Esophagus mucosa (tissue), 1 donor: ENCODE data around the gene SYNGR3. TPM values are rescaled to one million over a fixed set of nuclear protein-coding genes. Genes with fewer than 3 reads are reported as not detected.
A peak's percentile ranks its signal among the peaks of the same experiment; 100 is the strongest.
"Not testable (repeated sequence)": the region's sequence is repeated elsewhere in the genome, so short reads cannot be mapped to it uniquely, and the experiment has no call there.

ENCODE experiments used
- ATAC-seq: fragments of 200-7000 bp; cut with Tn5 transposase; one replicate; pipeline ENCODE4 v1.9.1; 2020
- total RNA-seq: library from RNA; stranded (reverse); gene quantifications from one replicate; pipeline ENCODE4 v1.2.4, GENCODE V29; 2023
- donor health status: DM: yes; HTN: yes; CAD: no.

The SYNGR3 gene
- total RNA-seq, 1 donor from 2014 or later = 0.16 TPM

DNA sequence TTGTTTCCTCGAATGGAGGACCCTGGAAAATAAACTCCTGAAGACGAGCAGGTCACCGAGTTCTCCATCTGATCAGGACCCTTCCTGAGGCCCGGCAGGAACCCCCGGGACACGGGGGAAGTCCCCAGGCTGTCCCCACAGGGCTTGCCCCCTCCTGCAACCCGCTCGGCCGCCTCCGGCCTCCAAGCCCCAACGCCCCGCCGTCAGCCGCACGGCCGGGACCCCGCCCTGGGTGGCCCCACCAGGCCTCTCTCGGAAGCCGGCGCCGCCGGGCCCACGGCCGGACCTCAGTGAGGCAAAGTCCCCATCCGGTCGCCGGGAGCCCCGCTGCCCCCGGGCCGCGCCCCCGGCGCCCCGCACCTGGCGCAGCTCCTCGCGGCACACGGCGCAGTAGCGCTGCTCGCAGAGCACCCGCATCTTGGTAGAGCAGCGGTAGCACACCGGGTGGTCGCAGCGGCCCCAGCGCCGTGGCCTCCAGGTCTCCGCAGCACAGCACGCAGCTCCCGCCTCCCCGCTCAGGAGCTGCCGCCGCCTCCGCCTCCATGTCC, 19.5 kb downstream of the SYNGR3 start:
- peak; percentile 6 for ATAC-seq

DNA sequence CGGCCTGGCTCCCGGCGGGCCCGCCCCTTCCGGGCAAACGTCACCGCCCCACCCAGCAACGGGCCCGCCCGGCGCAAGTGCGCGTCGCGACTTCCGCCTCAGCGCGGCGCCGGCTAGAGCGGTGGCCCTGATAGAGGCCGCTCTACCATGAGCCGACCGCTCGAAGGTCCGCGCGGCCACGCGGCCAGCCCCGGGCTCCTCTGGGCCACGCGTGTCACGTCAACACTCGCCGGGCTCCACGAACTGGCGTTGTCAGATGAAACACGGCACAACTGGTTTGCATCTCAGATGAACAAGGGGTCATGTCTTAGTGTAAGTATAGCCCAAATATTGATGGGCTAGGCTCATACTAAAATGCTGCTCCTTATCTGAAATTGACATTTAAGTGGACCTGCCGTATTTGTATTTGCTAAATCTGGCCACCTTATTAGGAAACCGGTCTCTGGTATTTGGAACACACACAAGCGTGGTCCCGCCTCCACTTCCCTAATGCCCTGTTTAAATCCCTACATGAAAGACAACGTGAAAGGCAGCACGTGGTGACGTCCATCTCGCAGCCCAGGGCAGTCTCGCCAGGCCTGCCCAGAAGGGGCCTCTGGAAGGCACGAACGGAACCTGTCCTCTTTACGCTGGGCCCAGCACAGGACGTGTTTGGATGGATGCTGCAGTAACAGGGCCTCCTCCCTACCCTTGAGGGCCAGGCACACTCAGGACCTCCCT, 20.2 kb downstream of the SYNGR3 start, which contains the start of gene ZNF598:
ZNF598 (minus strand) TSS at position 31 of the 720 bp plus-strand sequence.
- ATAC-seq = peak; percentile 77

DNA sequence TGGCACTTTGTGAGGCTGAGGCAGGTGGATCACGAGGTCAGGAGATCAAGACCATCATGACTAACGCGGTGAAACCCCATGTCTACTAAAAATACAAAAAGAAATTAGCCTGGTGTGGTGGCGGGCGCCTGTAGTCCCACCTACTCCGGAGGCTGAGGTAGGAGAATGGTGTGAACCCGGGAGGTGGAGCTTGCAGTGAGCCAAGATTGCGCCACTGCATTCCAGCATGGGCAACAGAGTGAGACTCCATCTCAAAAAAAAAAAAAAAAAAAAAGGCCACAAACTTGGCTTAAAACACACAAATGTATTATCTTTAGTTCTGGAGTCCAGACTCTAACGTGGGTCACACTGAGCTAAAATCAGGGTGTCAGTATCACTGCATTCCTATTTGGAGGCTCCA, 22.0 kb downstream of the SYNGR3 start:
- not testable (repeated sequence) for ATAC-seq

DNA sequence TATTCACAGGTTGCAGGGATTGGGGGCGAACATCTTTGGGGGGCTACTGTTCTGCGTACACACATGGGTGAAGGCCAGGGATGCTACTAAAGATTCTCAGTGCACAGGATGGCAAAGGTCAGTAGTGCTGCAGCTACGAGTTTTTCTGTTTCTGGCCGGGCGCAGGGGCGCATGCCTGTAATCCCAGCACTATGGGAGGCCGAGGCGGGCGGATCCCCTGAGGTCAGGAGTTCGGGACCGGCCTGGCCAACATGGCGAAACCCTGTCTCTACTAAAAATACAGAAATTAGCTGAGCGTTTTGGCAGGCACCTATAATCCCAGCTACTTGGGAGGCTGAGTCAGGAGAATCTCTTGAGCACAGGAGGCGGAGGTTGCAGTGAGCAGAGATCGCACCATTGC, 23.8 kb downstream of the SYNGR3 start:
- no peak for ATAC-seq

DNA sequence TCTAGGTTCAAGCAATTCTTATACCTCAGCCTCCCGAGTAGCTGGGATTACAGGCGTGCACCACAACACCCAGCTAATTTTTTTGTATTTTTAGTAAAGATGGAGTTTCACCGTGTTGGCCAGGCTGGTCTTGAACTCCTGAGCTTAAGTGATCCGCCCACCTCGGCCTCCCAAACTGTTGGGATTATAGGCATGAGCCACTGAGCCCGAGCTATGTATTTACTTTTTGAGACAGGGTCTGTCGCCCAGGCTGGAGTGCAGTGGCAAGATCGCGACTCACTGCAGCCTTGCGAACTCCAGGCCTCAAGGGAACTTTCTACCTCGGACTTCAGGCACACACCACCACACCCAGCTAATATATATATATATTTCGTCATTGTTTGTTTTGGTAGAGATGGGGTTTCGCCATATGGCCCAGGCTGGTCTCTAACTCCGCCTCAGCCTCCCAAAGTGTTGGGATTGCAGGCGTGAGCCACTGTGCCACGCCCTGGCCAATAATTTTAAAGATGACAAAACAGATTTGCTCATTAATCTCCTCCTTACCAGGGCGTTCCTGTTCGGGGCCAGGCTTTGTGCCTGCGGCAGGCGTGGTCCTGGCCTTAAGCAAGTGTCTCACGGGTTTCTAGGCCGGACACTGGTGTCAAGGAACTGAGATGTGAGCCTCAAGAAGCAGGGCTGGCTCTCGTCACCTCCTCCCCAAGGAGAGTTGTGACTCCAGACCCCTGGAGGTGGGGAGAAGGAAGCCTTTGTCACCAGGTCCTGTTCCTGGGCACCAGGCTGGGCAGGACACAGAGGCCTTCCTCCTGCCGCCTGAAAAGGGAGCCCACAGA, 25.6 kb downstream of the SYNGR3 start:
- peak; percentile 90 for ATAC-seq

DNA sequence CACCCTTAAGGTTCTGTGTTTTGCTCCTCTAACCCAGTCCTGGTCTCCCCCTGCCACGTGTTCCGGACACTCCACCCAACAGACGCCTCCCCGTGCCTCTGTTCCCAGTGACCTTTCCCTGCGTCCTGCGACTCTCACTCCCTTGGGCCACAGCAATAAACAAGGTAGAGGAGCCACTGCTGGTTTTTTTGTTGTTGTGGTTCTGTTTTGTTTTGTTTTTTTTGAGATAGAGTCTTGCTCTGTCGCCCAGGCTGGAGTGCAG, 26.1 kb downstream of the SYNGR3 start:
- ATAC-seq = no peak

DNA sequence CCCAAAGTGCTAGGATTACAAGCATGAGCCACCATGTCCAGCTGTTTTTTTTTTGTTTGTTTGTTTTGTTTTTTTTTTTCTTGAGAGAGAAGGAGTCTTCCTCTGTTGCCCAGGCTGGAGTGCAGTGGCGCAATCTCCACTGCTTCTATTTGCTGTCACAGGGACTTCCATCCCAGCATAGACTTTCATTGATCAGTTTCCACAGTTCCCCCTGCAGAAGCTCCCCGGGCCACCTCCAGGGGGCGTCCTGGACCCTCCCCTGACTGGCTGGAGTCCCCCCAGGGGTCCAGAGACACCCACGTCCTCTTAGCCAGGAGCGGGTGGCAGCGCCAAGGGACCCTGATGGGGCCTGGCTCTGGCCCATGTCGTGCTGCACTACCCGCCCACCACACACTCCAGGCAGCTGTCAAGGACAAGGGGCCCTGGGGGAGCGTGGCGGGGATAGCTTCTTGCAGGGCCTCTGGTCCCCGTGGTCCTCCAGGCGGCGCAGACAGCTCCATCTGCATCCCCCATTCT, 26.7 kb downstream of the SYNGR3 start:
- ATAC-seq = no peak

DNA sequence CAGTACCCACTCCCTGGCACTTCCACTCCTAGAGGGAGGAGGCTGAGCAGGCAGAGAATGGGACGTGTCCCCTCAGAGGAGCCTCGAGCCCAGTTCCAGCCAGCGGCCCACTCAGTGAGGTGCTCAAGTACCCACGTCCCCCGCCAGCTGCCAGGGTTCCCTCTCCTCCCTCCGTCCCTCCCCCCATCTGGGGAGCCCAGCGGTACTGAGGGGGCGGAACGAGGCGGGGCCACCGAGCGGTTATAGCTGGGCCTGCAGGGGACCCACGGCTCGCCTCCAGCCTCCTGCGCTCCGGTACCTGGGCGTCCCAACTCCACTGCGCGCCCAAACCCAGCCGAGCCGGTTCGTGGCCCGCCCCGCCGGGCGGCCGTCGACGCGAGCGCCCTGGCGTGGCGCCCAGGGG, 29.7 kb downstream of the SYNGR3 start, which contains the start of gene NPW:
NPW (plus strand) TSS at position 268 of the 403 bp plus-strand sequence.
- no peak for ATAC-seq

DNA sequence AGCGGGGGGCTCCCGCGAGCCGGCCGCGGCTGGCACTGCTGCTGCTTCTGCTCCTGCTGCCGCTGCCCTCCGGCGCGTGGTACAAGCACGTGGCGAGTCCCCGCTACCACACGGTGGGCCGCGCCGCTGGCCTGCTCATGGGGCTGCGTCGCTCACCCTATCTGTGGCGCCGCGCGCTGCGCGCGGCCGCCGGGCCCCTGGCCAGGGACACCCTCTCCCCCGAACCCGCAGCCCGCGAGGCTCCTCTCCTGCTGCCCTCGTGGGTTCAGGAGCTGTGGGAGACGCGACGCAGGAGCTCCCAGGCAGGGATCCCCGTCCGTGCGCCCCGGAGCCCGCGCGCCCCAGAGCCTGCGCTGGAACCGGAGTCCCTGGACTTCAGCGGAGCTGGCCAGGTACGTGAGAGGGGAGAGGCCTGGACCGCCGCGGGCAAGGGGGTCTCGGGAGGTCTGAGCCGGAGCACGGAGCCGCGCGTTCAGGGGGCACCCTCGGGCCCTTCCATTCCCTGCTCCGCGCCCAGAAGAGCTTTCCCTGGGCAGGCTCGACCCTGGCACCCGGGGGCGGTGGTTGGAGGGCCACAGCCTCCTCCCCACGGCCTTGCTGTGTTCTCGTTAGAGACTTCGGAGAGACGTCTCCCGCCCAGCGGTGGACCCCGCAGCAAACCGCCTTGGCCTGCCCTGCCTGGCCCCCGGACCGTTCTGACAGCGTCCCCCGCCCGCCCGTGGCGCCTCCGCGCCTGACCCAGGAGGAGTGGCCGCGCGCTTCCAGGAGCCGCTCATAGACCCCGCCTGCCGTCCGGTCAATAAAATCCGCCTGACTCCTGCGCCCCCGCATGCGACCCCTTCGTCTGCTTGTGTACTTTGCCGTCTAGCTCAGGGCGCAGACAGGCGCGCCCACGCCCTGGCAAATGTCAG, 30.4 kb downstream of the SYNGR3 start:
- ATAC-seq = no peak

DNA sequence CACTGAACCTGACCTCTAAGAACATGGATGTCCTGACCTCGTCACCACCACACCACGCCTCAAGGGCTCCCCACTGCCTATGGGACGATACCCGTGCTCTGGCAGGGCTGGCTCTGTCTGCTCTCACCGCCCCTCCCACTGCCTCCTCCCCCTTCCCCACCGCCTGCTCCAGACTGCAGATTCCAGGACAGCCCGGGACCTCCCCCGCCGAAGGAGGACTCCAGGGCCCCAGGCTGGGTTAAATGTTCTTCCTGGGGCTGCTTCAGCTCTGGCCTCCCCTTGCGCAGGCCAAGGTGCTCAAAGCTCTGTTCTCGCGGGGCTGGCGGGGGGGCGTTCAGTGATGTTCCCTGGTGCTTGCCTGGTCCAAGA, 32.9 kb downstream of the SYNGR3 start:
- ATAC-seq = peak; percentile 37

DNA sequence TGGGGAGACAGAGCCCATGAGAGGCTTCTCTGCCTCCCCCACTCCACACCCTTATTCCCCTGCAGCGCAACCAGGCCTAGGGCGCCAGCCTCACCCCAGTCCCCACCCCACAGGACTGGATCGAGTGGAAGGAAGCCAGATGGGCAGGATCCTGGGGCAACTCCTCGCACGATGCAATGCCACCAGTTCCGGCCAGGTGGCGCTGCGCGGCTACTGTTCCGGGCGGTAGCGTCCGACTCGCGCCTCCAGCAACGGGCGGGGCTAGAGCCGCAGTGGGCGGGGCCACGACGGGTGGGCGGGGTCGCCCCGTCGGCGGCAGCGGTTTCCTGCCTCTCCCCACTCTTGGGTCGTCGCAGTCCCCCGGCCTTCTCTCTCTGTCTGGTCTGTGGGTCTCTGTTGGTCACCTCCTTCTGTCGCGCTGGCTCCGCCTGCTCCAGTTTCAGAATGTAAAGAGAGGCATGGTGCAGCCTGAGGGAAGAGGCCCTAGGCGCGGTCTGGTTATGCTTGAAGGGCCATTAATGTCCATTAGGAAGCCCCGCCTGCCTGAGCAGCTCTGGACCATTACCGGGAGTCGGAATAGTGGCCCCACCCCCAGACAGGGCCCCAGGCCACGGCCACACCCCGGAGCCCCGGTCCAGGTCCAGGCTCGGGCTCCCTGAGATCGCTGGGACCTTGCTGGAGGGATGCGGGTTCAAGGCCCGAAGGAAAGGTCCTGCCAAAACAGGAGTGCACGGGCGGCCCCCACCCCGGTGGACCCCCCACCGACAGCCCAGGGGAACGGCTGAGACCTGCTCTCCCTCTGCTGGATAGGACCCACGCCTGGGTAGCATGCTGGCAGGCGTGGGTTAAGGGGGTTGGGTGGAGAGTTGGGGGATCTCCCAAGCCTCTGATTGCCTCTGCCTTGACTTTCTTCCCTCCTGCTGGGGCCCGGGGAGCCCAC, 33.6 kb downstream of the SYNGR3 start:
- peak; percentile 87 for ATAC-seq

DNA sequence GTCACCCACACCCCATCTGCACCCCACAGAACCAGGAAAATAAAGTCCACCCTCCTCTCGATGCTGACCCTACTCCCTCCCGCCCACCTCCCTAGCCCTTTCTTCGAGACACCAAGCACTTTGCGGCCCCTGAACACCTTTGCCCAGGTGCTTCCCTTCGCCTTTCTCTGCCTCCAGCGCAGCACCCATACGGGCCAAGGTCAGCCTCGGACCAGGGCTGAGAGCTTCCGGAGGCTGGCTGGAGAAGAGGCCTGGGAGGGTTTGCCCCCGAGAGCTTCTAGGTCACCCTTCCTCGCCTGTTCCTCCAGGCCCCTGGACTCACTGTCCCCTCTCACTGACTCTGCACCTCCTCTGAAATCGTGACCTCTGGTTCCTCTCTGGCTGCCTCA, 34.3 kb downstream of the SYNGR3 start:
- ATAC-seq = no peak

DNA sequence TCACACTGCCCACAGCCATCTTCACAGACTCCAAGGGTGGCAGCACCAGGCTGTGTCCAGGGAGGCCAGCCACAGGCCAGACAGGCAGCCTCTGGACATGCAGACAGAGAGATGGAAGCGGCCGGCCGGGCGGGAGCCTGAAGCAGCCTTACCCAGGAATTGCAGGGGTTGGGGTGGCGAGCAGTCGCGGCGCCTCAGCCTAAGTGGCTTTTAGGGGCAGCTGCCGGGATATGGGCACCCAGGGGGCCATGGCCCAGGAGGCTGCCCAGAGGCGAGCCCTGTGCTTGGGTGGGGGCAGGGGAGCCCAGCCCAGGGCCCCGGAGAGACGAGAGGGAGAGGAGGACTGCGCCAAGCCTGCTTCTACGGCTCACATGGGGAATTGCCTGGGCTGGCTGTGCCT, 35.5 kb downstream of the SYNGR3 start:
- ATAC-seq = no peak

DNA sequence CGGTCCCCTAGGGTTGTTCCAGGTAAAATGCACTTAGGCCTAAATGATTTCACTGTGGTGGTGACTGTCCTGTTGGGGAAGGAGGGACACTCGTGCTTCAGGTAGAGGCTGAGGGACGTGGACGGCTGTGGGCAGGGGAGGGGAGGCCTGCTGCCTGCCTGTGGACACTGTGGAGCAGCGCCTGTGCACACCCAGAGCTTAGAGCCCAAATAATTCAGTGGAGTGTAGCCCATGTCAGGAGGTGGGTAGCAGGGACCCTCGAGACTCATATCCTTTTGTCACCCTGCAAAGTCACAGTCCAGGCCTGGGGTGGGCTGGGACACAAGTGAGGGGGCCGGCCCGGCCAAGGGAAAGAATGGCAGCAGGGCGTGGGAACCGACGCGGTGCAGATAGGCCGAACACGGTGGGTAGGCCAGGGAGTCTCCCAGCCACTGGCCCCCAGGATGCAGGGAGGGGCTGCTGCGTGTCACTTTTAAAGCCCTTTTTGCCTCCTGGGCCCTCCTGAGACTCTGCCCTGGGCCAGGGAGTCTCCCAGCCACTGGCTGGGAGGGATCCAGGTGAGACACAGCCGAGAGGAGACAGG, 36.2 kb downstream of the SYNGR3 start:
- no peak for ATAC-seq

DNA sequence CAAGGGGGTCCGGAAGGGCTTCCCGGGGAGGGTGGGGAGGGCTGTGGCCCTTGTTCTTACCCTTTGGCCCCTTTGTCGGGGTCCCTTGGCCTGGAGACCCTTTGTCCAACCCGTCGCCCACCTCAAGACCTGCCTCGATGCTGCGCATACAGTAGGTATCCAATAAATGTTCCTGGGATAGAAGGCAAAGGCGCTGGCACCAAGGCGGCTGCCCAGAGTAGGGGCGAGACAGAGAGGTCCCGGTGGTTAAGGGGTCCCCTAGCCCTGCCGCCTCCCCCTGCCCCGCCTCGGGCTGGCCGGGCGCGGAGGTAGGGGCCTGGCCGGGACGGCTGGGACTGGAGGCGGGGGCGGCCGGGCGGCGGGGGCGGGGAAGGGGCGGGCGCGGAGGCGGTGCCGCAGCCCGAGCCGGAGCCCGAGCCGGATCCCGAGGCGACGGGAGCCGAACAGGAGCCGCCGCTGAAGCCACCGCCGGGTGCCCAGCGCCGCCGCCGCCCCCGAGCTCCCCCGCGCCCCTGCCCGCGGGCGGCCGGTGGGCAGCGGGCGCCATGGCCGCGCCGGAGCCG, 36.8 kb downstream of the SYNGR3 start, which contains the start of gene NHERF2:
NHERF2 (plus strand) TSS at position 442 of the 563 bp plus-strand sequence; CDS start at position 546, 104 bp downstream.
- ATAC-seq = no peak

DNA sequence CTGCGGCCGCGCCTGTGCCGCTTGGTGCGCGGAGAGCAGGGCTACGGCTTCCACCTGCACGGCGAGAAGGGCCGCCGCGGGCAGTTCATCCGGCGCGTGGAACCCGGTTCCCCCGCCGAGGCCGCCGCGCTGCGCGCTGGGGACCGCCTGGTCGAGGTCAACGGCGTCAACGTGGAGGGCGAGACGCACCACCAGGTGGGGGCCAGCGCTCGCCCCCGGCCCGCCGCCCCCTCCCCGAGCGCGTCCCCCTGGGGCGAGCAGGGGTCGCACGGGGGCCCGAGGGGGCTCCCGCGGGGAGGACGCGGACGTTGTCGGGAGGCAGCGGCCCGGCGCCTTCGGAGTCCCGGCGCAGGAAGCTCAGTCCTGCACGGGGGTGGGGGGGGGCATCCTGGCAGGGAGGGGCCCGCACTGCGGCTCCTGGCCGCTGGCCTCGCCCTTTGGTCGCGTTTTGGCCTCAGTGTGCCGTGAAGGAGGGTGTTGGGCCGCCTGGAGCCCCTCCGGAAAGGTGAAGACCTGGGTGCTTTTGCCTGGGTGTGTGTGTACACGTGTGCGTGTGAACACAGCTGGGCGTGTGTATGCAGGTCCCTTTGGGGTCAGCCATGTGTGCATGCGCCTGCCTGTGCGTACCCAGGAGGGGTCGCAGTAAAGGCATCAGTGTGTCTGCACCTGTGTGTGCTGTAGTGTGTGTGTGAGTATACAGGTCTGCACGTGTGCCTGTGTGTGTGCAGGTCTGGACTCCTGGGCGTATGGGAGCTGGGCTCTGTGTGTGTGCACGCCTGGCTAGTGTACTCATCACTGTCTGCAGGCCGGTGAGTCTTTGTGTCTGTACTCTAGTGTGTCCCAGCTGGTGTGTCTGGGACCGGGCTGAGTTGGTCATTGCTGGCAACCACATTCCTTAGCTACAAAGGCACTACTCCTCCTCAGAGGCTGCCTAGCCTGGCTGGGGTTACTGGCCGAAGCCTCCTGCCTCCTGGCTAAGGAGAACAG, 37.5 kb downstream of the SYNGR3 start:
- ATAC-seq = peak; percentile 6

DNA sequence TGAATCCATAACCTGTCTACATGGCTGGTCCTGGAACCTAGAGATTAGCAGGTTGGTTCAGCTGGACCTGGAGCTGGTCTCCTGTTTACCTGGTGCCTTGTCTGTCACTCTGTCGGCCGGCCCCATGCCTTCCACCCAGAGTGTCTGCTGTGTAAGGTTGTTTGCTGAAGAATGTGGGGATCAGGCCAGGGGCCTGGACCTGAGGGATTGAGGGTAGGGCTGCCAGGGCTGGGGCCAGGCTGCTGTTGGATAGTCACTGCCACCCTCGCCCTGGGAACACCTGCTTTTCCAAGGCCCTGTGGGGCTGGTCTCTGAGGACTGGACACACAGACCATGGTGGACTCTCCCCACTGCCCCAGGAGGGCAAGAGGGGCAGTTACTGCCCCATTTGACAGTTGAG, 38.4 kb downstream of the SYNGR3 start:
- ATAC-seq = no peak

DNA sequence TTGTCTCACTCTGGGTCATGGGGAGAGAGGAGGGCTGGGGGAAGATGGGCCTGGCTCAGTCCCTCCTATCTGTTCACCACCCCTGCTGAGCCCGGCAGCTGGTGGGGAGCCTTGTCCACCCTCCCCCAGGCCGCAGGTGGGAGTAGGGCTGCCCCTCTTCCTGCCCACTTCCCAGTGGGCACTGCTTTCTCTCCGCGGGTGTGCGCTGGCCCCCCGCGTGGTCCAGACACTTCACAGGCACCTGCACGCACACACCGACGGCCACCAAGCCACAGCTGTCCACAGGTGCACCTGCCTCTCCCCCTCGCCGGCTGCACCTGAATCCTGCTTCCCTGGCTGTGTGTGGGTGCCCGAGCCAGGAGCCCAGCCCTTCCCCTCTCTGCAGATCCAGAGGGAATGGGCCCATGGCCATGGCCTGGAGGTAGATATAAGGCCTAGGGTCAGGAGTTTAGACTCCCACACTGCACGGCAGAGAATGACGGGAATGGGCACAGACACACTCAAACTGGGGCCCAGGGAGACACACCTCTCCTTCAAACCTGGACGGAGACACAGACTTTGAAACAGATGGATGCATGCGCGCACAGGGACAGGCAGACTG, 39.0 kb downstream of the SYNGR3 start:
- ATAC-seq = no peak

DNA sequence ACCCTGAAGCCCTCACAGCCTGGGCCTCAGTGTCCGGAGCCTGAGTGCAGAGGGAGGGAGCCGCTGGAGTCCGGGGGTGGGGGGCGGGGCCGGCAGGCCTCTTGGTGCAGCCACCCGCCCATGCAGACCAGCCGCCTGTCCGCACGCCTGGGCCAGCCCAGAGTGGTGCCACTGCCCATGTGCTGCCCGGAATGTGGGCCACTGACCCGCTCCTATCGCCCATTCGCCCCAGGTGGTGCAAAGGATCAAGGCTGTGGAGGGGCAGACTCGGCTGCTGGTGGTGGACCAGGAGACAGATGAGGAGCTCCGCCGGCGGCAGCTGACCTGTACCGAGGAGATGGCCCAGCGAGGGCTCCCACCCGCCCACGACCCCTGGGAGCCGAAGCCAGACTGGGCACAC, 39.6 kb downstream of the SYNGR3 start:
- ATAC-seq = no peak
